GM19397 (cell line): ENCODE measurements around the gene PRR9.
"Not testable (repeated sequence)": the region's sequence is repeated elsewhere in the genome, so short reads cannot be mapped to it uniquely, and the experiment has no call there.

Source experiments
- ATAC-seq: cut with Tn5 transposase; IDR thresholded peaks from one replicate; pipeline ENCODE4 v1.9.1; 2021; ENCODE audit warnings: mild to moderate bottlenecking, moderate library complexity; ENCODE audit not compliant: unreplicated experiment

PRR9 gene

GRCh38 chr1:153217212-153217611 lies at the start of gene PRR9:
PRR9 (plus strand) TSS chr1:153217584; CDS start chr1:153218145, 561 bp downstream.
- no peak for ATAC-seq

- no peak for ATAC-seq
Observed at GRCh38 chr1:153168686-153169085, 48.7 kb upstream of the PRR9 start.

- no peak for ATAC-seq
Observed at GRCh38 chr1:153174624-153175023, 42.8 kb upstream of the PRR9 start.

- ATAC-seq = no peak
Observed at GRCh38 chr1:153178922-153179321, 38.5 kb upstream of the PRR9 start.

GRCh38 chr1:153180556-153180955 lies 36.8 kb upstream of the PRR9 start:
- ATAC-seq = no peak

GRCh38 chr1:153188301-153188700 lies 29.1 kb upstream of the PRR9 start:
- not testable (repeated sequence) for ATAC-seq

- ATAC-seq = no peak
Observed at GRCh38 chr1:153190373-153190772, 27.0 kb upstream of the PRR9 start.

GRCh38 chr1:153192697-153193096 lies 24.7 kb upstream of the PRR9 start:
- no peak for ATAC-seq

- no peak for ATAC-seq
Observed at GRCh38 chr1:153194331-153195050, 22.9 kb upstream of the PRR9 start.

GRCh38 chr1:153195216-153195615 lies 22.2 kb upstream of the PRR9 start:
- ATAC-seq = no peak

GRCh38 chr1:153202006-153202405 lies 15.4 kb upstream of the PRR9 start:
- ATAC-seq = no peak

- ATAC-seq = no peak
Observed at GRCh38 chr1:153203130-153203529, 14.3 kb upstream of the PRR9 start, which contains the start of gene LELP1. LELP1 (plus strand) TSS chr1:153203430; CDS start chr1:153204708, 1,278 bp downstream.

- no peak for ATAC-seq
Observed at GRCh38 chr1:153206631-153207030, 10.8 kb upstream of the PRR9 start.

- no peak for ATAC-seq
Observed at GRCh38 chr1:153210206-153210605, 7.2 kb upstream of the PRR9 start.

GRCh38 chr1:153212201-153212600 lies 5.2 kb upstream of the PRR9 start:
- no peak for ATAC-seq

GRCh38 chr1:153213519-153213918 lies 3.9 kb upstream of the PRR9 start:
- ATAC-seq = no peak

- no peak for ATAC-seq
Observed at GRCh38 chr1:153217744-153218416, 496 bp downstream of the PRR9 start.

- no peak for ATAC-seq
Observed at GRCh38 chr1:153220606-153221303, 3.4 kb downstream of the PRR9 start.

- ATAC-seq = peak; percentile 61
Observed at GRCh38 chr1:153223040-153223891, 5.9 kb downstream of the PRR9 start.

- no peak for ATAC-seq
Observed at GRCh38 chr1:153227810-153228209, 10.4 kb downstream of the PRR9 start.

- ATAC-seq = no peak
Observed at GRCh38 chr1:153228491-153228890, 11.1 kb downstream of the PRR9 start.
